CD4-positive, alpha-beta T cell treated with Interferon gamma for 1 hour (primary cell): ENCODE results near the gene MIS18A.

Source experiments
- DNase-seq: peaks from one replicate; pipeline ENCODE4 v3.0.0-alpha.2; 2020

MIS18A gene

GRCh38 chr21:32249511-32250280 lies 29.2 kb downstream of the MIS18A start:
- DNase-seq: no peak

- no peak for DNase-seq
Measured at GRCh38 chr21:32248571-32249461, 30.0 kb downstream of the MIS18A start.

GRCh38 chr21:32246571-32247140 lies 32.2 kb downstream of the MIS18A start:
- DNase-seq: no peak

GRCh38 chr21:32245971-32246370 lies 32.9 kb downstream of the MIS18A start:
- DNase-seq: no peak

- no peak for DNase-seq
Measured at GRCh38 chr21:32240851-32241687, 37.8 kb downstream of the MIS18A start.

- no peak for DNase-seq
Measured at GRCh38 chr21:32239551-32239950, 39.3 kb downstream of the MIS18A start.

GRCh38 chr21:32238063-32238462 lies 40.8 kb downstream of the MIS18A start:
- DNase-seq: no peak

GRCh38 chr21:32237021-32237420 lies 41.8 kb downstream of the MIS18A start:
- no peak for DNase-seq

- no peak for DNase-seq
Measured at GRCh38 chr21:32233722-32234301, 45.0 kb downstream of the MIS18A start.

GRCh38 chr21:32233055-32233546 lies 45.7 kb downstream of the MIS18A start:
- DNase-seq: no peak

- DNase-seq: no peak
Measured at GRCh38 chr21:32226444-32226843, 52.4 kb downstream of the MIS18A start.
